HEK293 (cell line): Measurements from ENCODE around the gene ZNF674.

Experiments used
- HOXD13 ChIP-seq: sonication (generic); formaldehyde crosslinking; IDR thresholded peaks from 2 replicates; pipeline ENCODE4 v1.8.0; 2022; ENCODE audit warnings: missing genetic modification reagents, borderline replicate concordance
- MEIS1 ChIP-seq: sonication (generic); formaldehyde crosslinking; IDR thresholded peaks from 2 replicates; pipeline ENCODE4 v1.8.1; 2022; ENCODE audit warnings: missing genetic modification reagents, mild to moderate bottlenecking, borderline replicate concordance
- MZF1 ChIP-seq: fragments of 450-650 bp; formaldehyde crosslinking; IDR thresholded peaks from 2 replicates; pipeline ENCODE4 v1.5.1; 2017; ENCODE audit warnings: missing biosample characterization, missing genetic modification characterization, borderline replicate concordance
- PRDM4 ChIP-seq: fragments of 450-650 bp; formaldehyde crosslinking; IDR thresholded peaks from 2 replicates; pipeline ENCODE4 v1.5.1; 2017; ENCODE audit warnings: missing biosample characterization, missing genetic modification characterization
- SALL2 ChIP-seq: fragments of 450-650 bp; formaldehyde crosslinking; IDR thresholded peaks from 2 replicates; pipeline ENCODE4 v1.5.0; 2017; ENCODE audit warnings: missing biosample characterization, mild to moderate bottlenecking, missing genetic modification characterization, borderline replicate concordance
- SCRT2 ChIP-seq: fragments of 450-650 bp; formaldehyde crosslinking; IDR thresholded peaks from 2 replicates; pipeline ENCODE4 v1.5.1; 2016; ENCODE audit warnings: missing biosample characterization, missing genetic modification characterization
- SP2 ChIP-seq: fragments of 450-650 bp; formaldehyde crosslinking; IDR thresholded peaks from 2 replicates; pipeline ENCODE4 v1.5.1; 2016; ENCODE audit warnings: missing biosample characterization, missing genetic modification characterization
- YY2 ChIP-seq: fragments of 450-650 bp; formaldehyde crosslinking; IDR thresholded peaks from 2 replicates; pipeline ENCODE4 v1.5.1; 2016; ENCODE audit warnings: missing biosample characterization, missing genetic modification characterization
- ZBTB1 ChIP-seq: fragments of 450-650 bp; formaldehyde crosslinking; IDR thresholded peaks from 2 replicates; pipeline ENCODE4 v1.5.1; 2016; ENCODE audit warnings: missing biosample characterization, missing genetic modification characterization
- ZBTB17 ChIP-seq: fragments of 450-650 bp; formaldehyde crosslinking; IDR thresholded peaks from 2 replicates; pipeline ENCODE4 v1.5.1; 2016; ENCODE audit warnings: missing biosample characterization, missing genetic modification characterization
- ZBTB48 ChIP-seq: fragments of 450-650 bp; formaldehyde crosslinking; IDR thresholded peaks from 2 replicates; pipeline ENCODE4 v1.5.1; 2016; ENCODE audit warnings: missing biosample characterization, missing genetic modification characterization
- ZBTB49 ChIP-seq: fragments of 450-650 bp; formaldehyde crosslinking; IDR thresholded peaks from 2 replicates; pipeline ENCODE4 v1.5.1; 2016; ENCODE audit warnings: missing biosample characterization, missing genetic modification characterization, low read depth
- ZBTB6 ChIP-seq: fragments of 450-650 bp; formaldehyde crosslinking; IDR thresholded peaks from 2 replicates; pipeline ENCODE4 v1.5.1; 2017; ENCODE audit warnings: missing biosample characterization, missing genetic modification characterization
- ZNF121 ChIP-seq: fragments of 450-650 bp; formaldehyde crosslinking; IDR thresholded peaks from 2 replicates; pipeline ENCODE4 v1.5.1; 2016; ENCODE audit warnings: missing biosample characterization, missing genetic modification characterization
- ZNF174 ChIP-seq: fragments of 450-650 bp; formaldehyde crosslinking; IDR thresholded peaks from 2 replicates; pipeline ENCODE4 v1.5.0; 2017; ENCODE audit warnings: missing biosample characterization, mild to moderate bottlenecking, missing genetic modification characterization
- ZNF19 ChIP-seq: fragments of 450-650 bp; formaldehyde crosslinking; IDR thresholded peaks from 2 replicates; pipeline ENCODE4; 2016; ENCODE audit warnings: missing biosample characterization, missing genetic modification characterization, low read depth
- ZNF202 ChIP-seq: fragments of 450-650 bp; formaldehyde crosslinking; IDR thresholded peaks from 2 replicates; pipeline ENCODE4 v1.5.1; 2016; ENCODE audit warnings: missing biosample characterization, missing genetic modification characterization, borderline replicate concordance
- ZNF214 ChIP-seq: fragments of 450-650 bp; formaldehyde crosslinking; IDR thresholded peaks from 2 replicates; pipeline ENCODE4 v1.5.1; 2017; ENCODE audit warnings: missing biosample characterization, mild to moderate bottlenecking, missing genetic modification characterization, borderline replicate concordance
- ZNF280C ChIP-seq: fragments of 450-650 bp; formaldehyde crosslinking; IDR thresholded peaks from 2 replicates; pipeline ENCODE4 v1.5.1; 2016; ENCODE audit warnings: missing biosample characterization, missing genetic modification characterization
- ZNF302 ChIP-seq: fragments of 450-650 bp; formaldehyde crosslinking; IDR thresholded peaks from 2 replicates; pipeline ENCODE4 v1.5.1; 2016; ENCODE audit warnings: missing biosample characterization, missing genetic modification characterization, low read depth
- ZNF324 ChIP-seq: fragments of 450-650 bp; formaldehyde crosslinking; IDR thresholded peaks from 2 replicates; pipeline ENCODE4 v1.5.1; 2016; ENCODE audit warnings: missing biosample characterization, missing genetic modification characterization
- ZNF354C ChIP-seq: fragments of 450-650 bp; formaldehyde crosslinking; IDR thresholded peaks from 2 replicates; pipeline ENCODE4 v1.5.1; 2016; ENCODE audit warnings: missing biosample characterization, missing genetic modification characterization, low read depth, borderline replicate concordance
- ZNF561 ChIP-seq: fragments of 450-650 bp; IDR thresholded peaks from 2 replicates; pipeline ENCODE4 v1.5.1; 2018; ENCODE audit warnings: missing biosample characterization, missing genetic modification characterization, borderline replicate concordance
- ZNF610 ChIP-seq: fragments of 450-650 bp; formaldehyde crosslinking; IDR thresholded peaks from 2 replicates; pipeline ENCODE4 v1.5.1; 2016; ENCODE audit warnings: missing biosample characterization, missing genetic modification characterization, borderline replicate concordance
- ZNF621 ChIP-seq: fragments of 450-650 bp; formaldehyde crosslinking; IDR thresholded peaks from 2 replicates; pipeline ENCODE4 v1.5.1; 2017; ENCODE audit warnings: missing biosample characterization, missing genetic modification characterization
- ZNF707 ChIP-seq: fragments of 450-650 bp; formaldehyde crosslinking; IDR thresholded peaks from 2 replicates; pipeline ENCODE4 v1.5.1; 2016; ENCODE audit warnings: missing biosample characterization, missing genetic modification characterization
- ZNF792 ChIP-seq: fragments of 450-650 bp; formaldehyde crosslinking; IDR thresholded peaks from 2 replicates; pipeline ENCODE4 v1.5.1; 2016; ENCODE audit warnings: missing biosample characterization, missing genetic modification characterization
- ZSCAN5A ChIP-seq: fragments of 450-650 bp; formaldehyde crosslinking; IDR thresholded peaks from 2 replicates; pipeline ENCODE4 v1.5.1; 2016; ENCODE audit warnings: missing biosample characterization, missing genetic modification characterization

ZNF674 gene

GRCh38 chrX:46545111-46546005, at the start of gene ZNF674 (continued):
- no peak; the same call in 1 of the 2 replicates for TF ChIP-seq MZF1 (tag by site-specific recombination)
- TF ChIP-seq MEIS1: no peak
- TF ChIP-seq YY2: no peak
- TF ChIP-seq HOXD13 (CRISPR knock-in tag): no peak
- peak; percentile 10; the same call in 1 of the 2 replicates for TF ChIP-seq ZBTB48 (tag by site-specific recombination)
- 0 out of 2 replicates have a peak, but pooled peaks have one; percentile 9 for TF ChIP-seq ZNF202
- no peak for TF ChIP-seq ZNF621
- no peak for TF ChIP-seq ZNF792 (tag by site-specific recombination)
- TF ChIP-seq ZNF121: no peak
- no peak for TF ChIP-seq ZNF214 (tag by site-specific recombination)
- TF ChIP-seq ZBTB1 (tag by site-specific recombination): no peak
- TF ChIP-seq SALL2 (tag by site-specific recombination): no peak
- TF ChIP-seq ZBTB49 (tag by site-specific recombination): no peak
- TF ChIP-seq ZBTB6 (tag by site-specific recombination): no peak
- TF ChIP-seq SCRT2 (tag by site-specific recombination): peak; percentile 96
- peak; percentile 92 for TF ChIP-seq ZNF324 (tag by site-specific recombination)
- no peak for TF ChIP-seq ZSCAN5A (tag by site-specific recombination)
- TF ChIP-seq ZNF354C: no peak
- 0 out of 2 replicates have a peak, but pooled peaks have one; percentile 47 for TF ChIP-seq ZNF610
- TF ChIP-seq PRDM4 (tag by site-specific recombination): peak; percentile 59; the same call in 1 of the 2 replicates
- no peak for TF ChIP-seq ZNF174 (tag by site-specific recombination)
- no peak for TF ChIP-seq ZNF19 (tag by site-specific recombination)
- no peak for TF ChIP-seq ZNF302 (tag by site-specific recombination)
- no peak for TF ChIP-seq ZNF707 (tag by site-specific recombination)
- no peak for TF ChIP-seq ZNF280C (tag by site-specific recombination)
- TF ChIP-seq SP2: peak; percentile 93
- TF ChIP-seq ZNF561 (tag by site-specific recombination): no peak
- peak; percentile 69 for TF ChIP-seq ZBTB17 (tag by site-specific recombination)
